Measurements from ENCODE around the gene KRT86.

Gene KRT86

DNA sequence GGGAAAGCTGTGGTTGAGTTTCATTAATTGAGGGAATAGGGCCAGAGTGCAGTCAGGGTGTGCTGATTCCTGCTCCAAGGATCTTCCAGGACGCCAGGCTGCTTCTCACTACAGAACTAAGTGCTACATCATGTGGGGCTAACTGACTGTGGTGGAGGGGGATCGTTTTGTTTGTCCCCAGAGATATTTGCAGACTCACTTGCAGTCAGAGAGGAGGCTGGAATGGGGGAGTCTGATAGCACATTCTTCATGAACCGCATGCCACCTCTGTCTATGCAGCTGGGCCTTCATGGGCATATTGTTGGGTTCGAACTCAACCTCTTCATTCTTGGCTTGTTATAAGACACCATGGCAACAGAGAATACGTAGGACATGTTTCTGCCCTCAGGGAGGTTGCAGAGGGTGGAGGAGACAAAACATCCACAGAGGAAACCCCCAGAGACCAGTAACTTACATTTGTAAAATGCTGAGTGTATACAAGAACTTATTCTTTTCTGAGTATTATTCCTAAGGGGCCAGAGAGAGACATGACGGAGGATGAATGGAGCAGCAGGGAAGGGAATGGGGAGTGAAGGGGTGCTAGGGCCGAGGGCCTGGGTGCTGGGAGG is 28.4 kb upstream of the KRT86 start:
- Histone ChIP-seq H3K9me2 (replicated peaks; ENCODE audit: insufficient read depth, low read length) (no peaks in the 10 kb centered on the region), H3K4me1 (ENCODE audit: low read length) (peaks cover 5% of the 10 kb centered on the region; the same call in 1 of the 2 replicates), H3K27ac (ENCODE audit: low read length) (no peak overlapping the region)

DNA sequence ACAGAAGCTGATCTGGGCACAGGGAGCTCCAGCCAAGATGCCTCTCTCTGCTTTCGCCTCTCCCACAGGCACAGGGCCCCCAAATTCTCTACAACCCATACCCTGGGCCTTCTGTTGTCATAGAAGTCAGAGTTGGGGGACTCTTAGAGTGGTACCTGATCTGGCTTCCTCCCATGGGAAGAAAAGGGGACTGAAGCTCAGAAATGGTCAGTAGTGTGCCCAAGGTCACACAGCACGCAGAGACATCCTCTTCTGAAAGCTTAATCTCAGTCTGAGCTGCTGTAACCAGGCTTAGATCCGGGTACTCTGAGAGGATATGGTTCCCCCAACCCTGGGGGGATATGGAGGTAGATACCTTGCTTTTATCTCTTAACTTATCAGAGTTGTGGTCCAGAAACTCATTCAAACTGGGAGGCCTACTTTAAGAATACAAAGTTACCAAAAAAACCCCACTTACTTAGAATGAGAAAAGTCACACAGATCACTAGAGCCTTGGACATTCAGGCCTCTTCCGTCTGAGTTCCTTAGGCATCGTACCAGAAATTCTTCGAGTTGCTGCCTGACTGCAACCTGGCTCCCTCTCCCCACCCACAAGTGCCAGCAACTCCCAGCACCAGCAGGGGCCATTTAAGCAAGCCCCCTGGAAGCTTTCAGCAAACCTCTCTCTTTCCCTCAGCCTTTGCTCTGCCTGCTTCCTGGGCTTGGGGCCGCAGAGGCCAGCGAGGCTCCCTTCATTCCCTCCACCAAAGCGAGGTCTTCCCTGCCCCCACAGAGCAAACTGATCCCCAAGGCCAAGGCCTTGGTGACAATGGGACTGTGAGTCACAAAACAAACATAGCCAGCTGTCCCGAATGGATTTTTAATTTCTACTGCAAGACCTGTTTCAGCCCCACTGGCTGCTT is 27.5 kb upstream of the KRT86 start:
- no peak for TF ChIP-seq EZH2 (optimal IDR thresholded peaks at IDR 0.05; ENCODE audit: low read depth, low read length)
- TF ChIP-seq EZH2phosphoT487 (IDR thresholded peaks at IDR 0.05; ENCODE audit: low read length) = no peak
- TF ChIP-seq, protein P1, sequence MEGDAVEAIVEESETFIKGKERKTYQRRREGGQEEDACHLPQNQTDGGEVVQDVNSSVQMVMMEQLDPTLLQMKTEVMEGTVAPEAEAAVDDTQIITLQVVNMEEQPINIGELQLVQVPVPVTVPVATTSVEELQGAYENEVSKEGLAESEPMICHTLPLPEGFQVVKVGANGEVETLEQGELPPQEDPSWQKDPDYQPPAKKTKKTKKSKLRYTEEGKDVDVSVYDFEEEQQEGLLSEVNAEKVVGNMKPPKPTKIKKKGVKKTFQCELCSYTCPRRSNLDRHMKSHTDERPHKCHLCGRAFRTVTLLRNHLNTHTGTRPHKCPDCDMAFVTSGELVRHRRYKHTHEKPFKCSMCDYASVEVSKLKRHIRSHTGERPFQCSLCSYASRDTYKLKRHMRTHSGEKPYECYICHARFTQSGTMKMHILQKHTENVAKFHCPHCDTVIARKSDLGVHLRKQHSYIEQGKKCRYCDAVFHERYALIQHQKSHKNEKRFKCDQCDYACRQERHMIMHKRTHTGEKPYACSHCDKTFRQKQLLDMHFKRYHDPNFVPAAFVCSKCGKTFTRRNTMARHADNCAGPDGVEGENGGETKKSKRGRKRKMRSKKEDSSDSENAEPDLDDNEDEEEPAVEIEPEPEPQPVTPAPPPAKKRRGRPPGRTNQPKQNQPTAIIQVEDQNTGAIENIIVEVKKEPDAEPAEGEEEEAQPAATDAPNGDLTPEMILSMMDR (IDR thresholded peaks at IDR 0.05; ENCODE audit: low read length) = no peak
- DNase-seq = no peak
- no peak overlapping the region for H3K9ac ChIP-seq (ENCODE audit: low read length)
- peaks cover 6% of the 10 kb centered on the region; the same call in 1 of the 2 replicates for H3K27me3 ChIP-seq (replicated peaks; ENCODE audit: insufficient read depth, low read length)
- no peaks in the 10 kb centered on the region for H3K79me2 ChIP-seq (ENCODE audit: low read length)
- H3F3A ChIP-seq (ENCODE audit: insufficient read depth, low read length) = no peaks in the 10 kb centered on the region
- H3K9me2 ChIP-seq (replicated peaks; ENCODE audit: insufficient read depth, low read length) = no peaks in the 10 kb centered on the region
- peaks cover 5% of the 10 kb centered on the region; the same call in 1 of the 2 replicates for H3K4me1 ChIP-seq (ENCODE audit: low read length)
- no peaks in the 10 kb centered on the region for H3K36me3 ChIP-seq (replicated peaks; ENCODE audit: insufficient read depth, low read length)
- no peak overlapping the region for H3K27ac ChIP-seq (ENCODE audit: low read length)
- no peak overlapping the region for H3K4me3 ChIP-seq (ENCODE audit: low read length)
- H3K9me3 ChIP-seq (replicated peaks; ENCODE audit: insufficient read depth, low read length) = no peaks in the 10 kb centered on the region
- no peaks in the 10 kb centered on the region for H4K20me1 ChIP-seq (ENCODE audit: insufficient read depth, low read length)
- H2AFZ ChIP-seq (ENCODE audit: low read length) = no peak overlapping the region
- H3K4me2 ChIP-seq (ENCODE audit: low read depth, low read length) = no peak overlapping the region

More for the DNA sequence above, 28.4 kb upstream of the KRT86 start:
- Histone ChIP-seq H3K9ac (ENCODE audit: low read length) (no peak overlapping the region), H3K27me3 (replicated peaks; ENCODE audit: insufficient read depth, low read length) (no peaks in the 10 kb centered on the region), H4K20me1 (ENCODE audit: insufficient read depth, low read length) (no peaks in the 10 kb centered on the region), H2AFZ (ENCODE audit: low read length) (no peak overlapping the region), H3K4me2 (ENCODE audit: low read depth, low read length) (no peak overlapping the region), H3F3A (ENCODE audit: insufficient read depth, low read length) (no peaks in the 10 kb centered on the region), H3K9me3 (replicated peaks; ENCODE audit: insufficient read depth, low read length) (no peaks in the 10 kb centered on the region), H3K36me3 (replicated peaks; ENCODE audit: insufficient read depth, low read length) (no peaks in the 10 kb centered on the region), H3K4me3 (ENCODE audit: low read length) (no peak overlapping the region), H3K79me2 (ENCODE audit: low read length) (no peaks in the 10 kb centered on the region)
- DNase-seq = no peak
- TF ChIP-seq, protein P1 (IDR thresholded peaks at IDR 0.05; ENCODE audit: low read length) = no peak
- TF ChIP-seq EZH2 (optimal IDR thresholded peaks at IDR 0.05; ENCODE audit: low read depth, low read length) (no peak), EZH2phosphoT487 (IDR thresholded peaks at IDR 0.05; ENCODE audit: low read length) (no peak)

DNA sequence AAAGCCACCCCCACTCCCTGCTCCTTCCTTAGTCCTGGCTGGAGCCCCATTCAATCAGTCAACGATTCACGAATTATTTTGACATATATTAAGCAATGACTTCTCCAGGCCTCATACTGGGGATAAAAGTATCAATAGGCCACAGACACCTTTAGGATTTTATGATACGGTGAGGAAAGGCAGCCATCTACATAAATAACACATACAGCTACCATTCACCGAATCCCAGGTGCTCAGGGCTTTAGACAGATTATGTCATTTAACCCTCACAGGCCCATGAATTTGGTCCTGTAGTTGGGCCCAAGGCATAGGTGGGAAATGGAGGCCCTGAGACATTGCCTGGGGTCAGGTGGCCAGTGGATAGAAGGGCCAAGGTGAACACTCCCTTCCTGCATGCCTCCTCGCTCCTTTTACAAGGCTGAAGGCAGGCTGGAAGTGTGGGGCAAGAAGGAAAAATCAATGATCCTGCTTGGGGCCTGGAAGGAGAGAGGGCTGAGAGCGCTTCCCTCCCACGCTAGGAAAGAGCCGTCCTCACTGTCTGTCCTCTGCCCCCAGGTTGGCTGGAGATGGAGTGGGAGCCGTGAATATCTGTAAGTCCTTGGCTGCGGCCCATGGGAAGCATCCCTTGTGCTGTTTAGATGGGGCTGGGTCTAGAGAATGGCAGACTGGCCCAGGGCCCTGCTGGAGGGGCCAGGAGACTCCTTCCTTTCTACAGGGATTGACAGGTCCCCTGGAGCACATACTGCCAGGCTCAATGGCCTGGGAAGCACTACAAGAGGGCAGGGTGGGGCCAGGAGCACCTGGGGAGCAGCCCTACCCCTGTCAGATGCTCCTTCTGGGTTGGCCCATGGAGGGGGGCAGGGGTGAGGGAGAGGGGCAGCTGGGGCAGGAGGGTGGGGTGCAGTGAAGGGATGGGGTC is 26.6 kb upstream of the KRT86 start:
- no peak overlapping the region for H3K4me2 ChIP-seq (ENCODE audit: low read depth, low read length)
- no peak for DNase-seq

More for the DNA sequence above, 26.6 kb upstream of the KRT86 start:
- Histone ChIP-seq H3K4me3 (ENCODE audit: low read length) (no peak overlapping the region), H4K20me1 (ENCODE audit: insufficient read depth, low read length) (no peaks in the 10 kb centered on the region), H3K9me2 (replicated peaks; ENCODE audit: insufficient read depth, low read length) (no peaks in the 10 kb centered on the region), H3K4me1 (ENCODE audit: low read length) (peaks cover 5% of the 10 kb centered on the region; the same call in 1 of the 2 replicates), H3F3A (ENCODE audit: insufficient read depth, low read length) (no peaks in the 10 kb centered on the region), H3K9ac (ENCODE audit: low read length) (no peak overlapping the region), H3K27me3 (replicated peaks; ENCODE audit: insufficient read depth, low read length) (peaks cover 6% of the 10 kb centered on the region), H2AFZ (ENCODE audit: low read length) (no peak overlapping the region), H3K27ac (ENCODE audit: low read length) (no peak overlapping the region), H3K36me3 (replicated peaks; ENCODE audit: insufficient read depth, low read length) (no peaks in the 10 kb centered on the region), H3K9me3 (replicated peaks; ENCODE audit: insufficient read depth, low read length) (no peaks in the 10 kb centered on the region), H3K79me2 (ENCODE audit: low read length) (no peaks in the 10 kb centered on the region)
- no peak for TF ChIP-seq EZH2phosphoT487 (IDR thresholded peaks at IDR 0.05; ENCODE audit: low read length)
- TF ChIP-seq EZH2 (optimal IDR thresholded peaks at IDR 0.05; ENCODE audit: low read depth, low read length) = no peak
- TF ChIP-seq, protein P1 (IDR thresholded peaks at IDR 0.05; ENCODE audit: low read length) = no peak

All from MM.1S (cell line).